ENCODE measurements around the gene FIGN. TPM values are rescaled to one million over a fixed set of nuclear protein-coding genes. Genes with fewer than 3 reads are reported as not detected.

Gene FIGN
- total and polyA plus RNA-seq, 2 donors (not counting 1 experiment from before 2014, with no cell fraction given) = not detected

GRCh38 chr2:163551616-163552373, 184.0 kb downstream of the FIGN start:
- H2AFZ ChIP-seq (ENCODE audit: insufficient read depth, low read depth, low read length, poor library complexity, severe bottlenecking) = no peak overlapping the region
- TF ChIP-seq CTCF (IDR thresholded peaks at IDR 0.05) (no peak), EZH2 (IDR thresholded peaks at IDR 0.05; ENCODE audit: borderline replicate concordance, insufficient read depth, low read depth, low read length, poor library complexity, severe bottlenecking) (no peak)
- H3K4me2 ChIP-seq (replicated peaks; ENCODE audit: low read depth, low read length, poor library complexity, severe bottlenecking) = no peak overlapping the region
- Mint-ChIP-seq H3K4me1 (no peaks in the 10 kb centered on the region), H3K27ac (no peak overlapping the region), H3K9me3 (ENCODE audit: insufficient read depth) (no peaks in the 10 kb centered on the region), H3K4me3 (no peak overlapping the region), H3K27me3 (no peaks in the 10 kb centered on the region)
- H3K9ac ChIP-seq (ENCODE audit: low read length) = no peak overlapping the region
- no peaks in the 10 kb centered on the region for H3K27me3 ChIP-seq (replicated peaks in 1 of 4; ENCODE audit: control extremely low read depth in 1 of 4, control insufficient read depth in 3 of 4, insufficient read depth in 4 of 4, low read length in 3 of 4)
- no peaks in the 10 kb centered on the region for H3K9me3 ChIP-seq (ENCODE audit: control extremely low read depth in 1 of 3, control insufficient read depth in 2 of 3, insufficient read depth in 1 of 3, low read length in 2 of 3)
- no peaks in the 10 kb centered on the region for H3K79me2 ChIP-seq (ENCODE audit: control insufficient read depth, insufficient read depth, low read length)
- no peaks in the 10 kb centered on the region for H3K36me3 ChIP-seq (replicated peaks in 1 of 2; ENCODE audit: control extremely low read depth in 1 of 2, control insufficient read depth in 1 of 2, extremely low read depth in 1 of 2, insufficient read depth in 2 of 2, low read length in 1 of 2)
- ChIA-PET POLR2A (no interaction called here), CTCF (no interaction called here)
- no peaks in the 10 kb centered on the region for H4K20me1 ChIP-seq (ENCODE audit: control insufficient read depth, insufficient read depth, low read length, poor library complexity, severe bottlenecking)
- intact Hi-C loops (cut with micrococcal nuclease) = no loop called here
- no peak overlapping the region for H3K4me3 ChIP-seq (ENCODE audit: control extremely low read depth in 1 of 5, extremely low read depth in 1 of 5, insufficient read depth in 1 of 5, low read depth in 2 of 5, low read length in 4 of 5)
- ATAC-seq (ENCODE audit: low read depth) (no peak), DNase-seq (no peak)
- WGBS (ENCODE audit: insufficient coverage) = no CpG with 5 or more reads among the region's 3 CpGs
- H3K27ac ChIP-seq (ENCODE audit: low read length in 2 of 2) = no peak overlapping the region
- H3K4me1 ChIP-seq (ENCODE audit: control insufficient read depth in 2 of 2, insufficient read depth in 2 of 2, low read length in 2 of 2) = no peaks in the 10 kb centered on the region

- H3K4me1 Mint-ChIP-seq = no peaks in the 10 kb centered on the region
Measured at GRCh38 chr2:163548970-163549369, 186.8 kb downstream of the FIGN start.

More at GRCh38 chr2:163548970-163549369, 186.8 kb downstream of the FIGN start:
- Histone ChIP-seq H2AFZ (ENCODE audit: insufficient read depth, low read depth, low read length, poor library complexity, severe bottlenecking) (no peak overlapping the region), H3K36me3 (replicated peaks in 1 of 2; ENCODE audit: control extremely low read depth in 1 of 2, control insufficient read depth in 1 of 2, extremely low read depth in 1 of 2, insufficient read depth in 2 of 2, low read length in 1 of 2) (no peaks in the 10 kb centered on the region), H3K9me3 (ENCODE audit: control extremely low read depth in 1 of 3, control insufficient read depth in 2 of 3, insufficient read depth in 1 of 3, low read length in 2 of 3) (no peaks in the 10 kb centered on the region), H3K4me2 (replicated peaks; ENCODE audit: low read depth, low read length, poor library complexity, severe bottlenecking) (no peak overlapping the region), H3K4me3 (ENCODE audit: control extremely low read depth in 1 of 5, extremely low read depth in 1 of 5, insufficient read depth in 1 of 5, low read depth in 2 of 5, low read length in 4 of 5) (no peak overlapping the region), H3K27me3 (replicated peaks in 1 of 4; ENCODE audit: control extremely low read depth in 1 of 4, control insufficient read depth in 3 of 4, insufficient read depth in 4 of 4, low read length in 3 of 4) (no peaks in the 10 kb centered on the region), H3K79me2 (ENCODE audit: control insufficient read depth, insufficient read depth, low read length) (no peaks in the 10 kb centered on the region), H4K20me1 (ENCODE audit: control insufficient read depth, insufficient read depth, low read length, poor library complexity, severe bottlenecking) (no peaks in the 10 kb centered on the region), H3K9ac (ENCODE audit: low read length) (no peak overlapping the region), H3K27ac (ENCODE audit: low read length in 2 of 2) (no peak overlapping the region), H3K4me1 (ENCODE audit: control insufficient read depth in 2 of 2, insufficient read depth in 2 of 2, low read length in 2 of 2) (no peaks in the 10 kb centered on the region)
- POLR2A ChIA-PET = no interaction called here
- Mint-ChIP-seq H3K27ac (no peak overlapping the region), H3K27me3 (no peaks in the 10 kb centered on the region), H3K9me3 (ENCODE audit: insufficient read depth) (no peaks in the 10 kb centered on the region), H3K4me3 (no peak overlapping the region)
- intact Hi-C loops (cut with micrococcal nuclease) = no loop called here
- ATAC-seq (ENCODE audit: low read depth) (no peak), DNase-seq (no peak)
- TF ChIP-seq CTCF (IDR thresholded peaks at IDR 0.05) (no peak), EZH2 (IDR thresholded peaks at IDR 0.05; ENCODE audit: borderline replicate concordance, insufficient read depth, low read depth, low read length, poor library complexity, severe bottlenecking) (no peak)
- CTCF ChIA-PET = no interaction called here
- WGBS (ENCODE audit: insufficient coverage) = no CpG with 5 or more reads among the region's 3 CpGs
